ENCODE results near the gene MCM8.

GRCh38 chr20:5923493-5923892, 27.0 kb upstream of the MCM8 start:
- TF ChIP-seq CTCF (IDR thresholded peaks at IDR 0.05) (no peak), POLR2A (IDR thresholded peaks at IDR 0.05) (no peak)

All from esophagus squamous epithelium (tissue), 4 donors.